ENCODE results near the gene F11.
"Not testable (repeated sequence)": the region's sequence is repeated elsewhere in the genome, so short reads cannot be mapped to it uniquely, and the experiment has no call there.

The F11 gene

DNA sequence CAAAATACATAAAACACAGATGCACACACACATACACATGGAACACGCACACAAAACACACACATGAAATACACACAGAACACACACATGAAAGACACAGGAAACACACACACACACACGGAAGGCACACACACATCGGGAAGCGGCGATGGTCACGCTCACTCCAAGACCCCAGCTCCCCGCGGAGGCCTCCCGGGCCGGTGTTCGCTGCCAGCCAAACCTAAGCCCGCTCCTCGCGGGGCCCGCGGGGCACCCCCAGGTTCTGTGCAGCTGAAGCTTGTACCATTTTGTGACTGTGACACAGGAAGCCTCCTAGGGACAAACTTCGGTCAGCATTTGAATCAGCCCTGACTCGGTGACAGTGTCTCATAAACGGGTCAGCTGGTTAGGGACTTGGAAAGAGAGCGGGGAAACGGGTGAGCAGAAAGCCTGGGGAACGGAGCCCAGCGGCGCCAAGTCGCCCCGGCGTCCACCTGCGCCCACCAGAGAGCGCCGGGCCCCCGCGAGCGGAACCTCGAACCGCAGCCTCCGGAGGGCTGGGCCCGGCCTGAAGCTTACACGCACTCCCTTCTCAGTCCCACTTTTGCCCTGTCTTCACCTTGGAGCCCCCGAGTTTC, 32.1 kb downstream of the F11 start:
- DNase-seq (ENCODE audit: low read depth), result no peak

DNA sequence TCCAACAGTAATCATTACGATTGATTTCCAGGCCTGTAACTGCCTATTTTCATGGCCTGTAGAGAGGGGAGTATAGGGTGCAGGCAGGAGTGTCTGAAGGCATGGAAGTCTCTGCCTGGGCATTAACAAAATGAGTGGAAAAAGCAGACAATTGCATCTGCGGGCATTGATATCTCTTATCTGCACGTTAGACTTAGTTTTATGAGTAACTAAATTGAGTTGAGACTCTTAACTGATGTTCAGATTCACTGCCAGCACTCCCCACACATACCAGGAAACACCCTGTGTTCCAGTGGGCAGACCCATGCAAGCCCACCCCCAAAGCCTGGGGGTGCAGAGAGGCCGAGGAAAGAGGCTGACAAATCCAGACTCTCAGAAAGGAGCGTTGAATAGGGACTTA, 33.3 kb downstream of the F11 start:
- DNase-seq (ENCODE audit: low read depth), result no peak

DNA sequence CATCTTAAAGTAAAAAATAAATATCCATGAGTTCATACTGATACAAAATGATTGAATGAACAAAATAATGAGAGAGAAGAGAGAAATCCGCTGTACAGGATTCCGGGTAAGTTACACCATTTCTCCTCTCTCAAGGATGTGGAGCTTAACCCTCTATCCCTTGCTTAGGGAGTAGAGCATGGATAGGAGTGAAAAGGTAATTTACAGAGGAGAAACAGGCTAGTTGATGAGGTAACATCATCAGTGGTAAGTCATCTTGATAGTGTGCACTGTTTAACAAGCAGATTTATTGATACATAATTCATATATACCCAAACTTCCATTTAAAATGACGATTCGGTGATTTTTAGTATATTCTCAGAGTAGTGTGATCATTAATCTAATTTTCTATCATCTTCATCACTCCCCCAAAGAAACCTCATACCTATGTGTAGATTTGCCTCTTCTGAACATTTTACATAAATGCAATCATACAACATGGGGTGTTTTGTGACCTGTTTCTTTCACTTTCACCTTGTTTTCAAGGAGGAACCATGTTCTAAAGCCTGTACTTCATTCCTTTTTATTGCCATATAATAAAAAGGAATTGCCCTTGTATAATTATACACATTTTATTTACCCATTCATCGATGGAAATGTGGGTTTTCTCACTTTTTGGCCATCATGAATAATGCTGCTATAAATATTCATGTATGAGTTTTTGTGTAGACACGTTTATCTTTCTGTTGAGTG, 34.8 kb downstream of the F11 start:
- DNase-seq (ENCODE audit: low read depth), result no peak

DNA sequence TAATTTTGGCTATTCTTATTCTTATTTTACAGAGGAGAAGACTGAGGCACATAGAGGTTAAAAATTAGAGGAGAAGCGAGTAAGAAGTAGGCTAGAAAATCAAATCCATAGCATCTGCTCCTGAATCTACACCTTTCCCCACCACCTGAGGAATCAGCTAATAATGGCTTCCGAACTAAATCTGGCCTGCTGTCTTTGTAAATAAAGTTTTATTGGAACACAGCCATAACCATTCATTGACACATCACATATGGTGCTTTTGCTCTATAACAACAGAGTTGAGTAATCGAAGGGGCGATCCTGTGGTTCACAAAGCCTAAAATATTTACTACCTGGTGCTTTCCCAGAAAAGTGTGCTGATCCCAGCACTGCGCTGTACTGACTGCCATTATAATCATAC, 38.2 kb downstream of the F11 start:
- no peak for DNase-seq (ENCODE audit: low read depth)

DNA sequence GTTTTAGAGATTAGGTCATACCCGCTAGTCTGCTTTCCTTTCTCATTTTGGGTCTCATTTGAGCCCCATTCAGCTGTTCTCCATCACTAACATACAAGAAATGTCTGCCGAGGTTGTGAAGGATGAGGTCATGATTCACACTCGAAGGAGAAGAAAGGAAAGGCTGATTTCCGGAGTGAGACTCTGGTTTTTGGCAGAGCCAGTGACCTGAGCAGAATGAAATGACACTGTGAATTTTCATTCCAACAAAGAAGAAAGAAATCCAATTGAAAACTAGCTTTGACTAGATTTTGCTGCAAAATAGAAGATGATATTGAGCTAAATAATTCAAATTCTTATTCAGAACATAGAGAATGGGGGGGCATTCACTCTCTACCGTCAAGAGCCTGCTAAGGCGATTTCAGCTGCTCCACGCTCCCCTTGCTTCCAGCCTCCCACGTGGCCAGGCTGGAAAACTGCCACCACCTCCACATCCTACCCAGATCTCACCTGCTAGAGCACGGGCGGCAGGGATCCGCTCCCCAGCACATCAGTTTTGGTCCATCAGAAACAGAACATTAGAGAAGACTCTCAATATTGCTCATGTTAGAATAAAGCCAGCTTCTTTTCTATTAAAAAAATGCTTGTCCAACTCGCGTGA, 39.0 kb downstream of the F11 start:
- no peak for DNase-seq (ENCODE audit: low read depth)

DNA sequence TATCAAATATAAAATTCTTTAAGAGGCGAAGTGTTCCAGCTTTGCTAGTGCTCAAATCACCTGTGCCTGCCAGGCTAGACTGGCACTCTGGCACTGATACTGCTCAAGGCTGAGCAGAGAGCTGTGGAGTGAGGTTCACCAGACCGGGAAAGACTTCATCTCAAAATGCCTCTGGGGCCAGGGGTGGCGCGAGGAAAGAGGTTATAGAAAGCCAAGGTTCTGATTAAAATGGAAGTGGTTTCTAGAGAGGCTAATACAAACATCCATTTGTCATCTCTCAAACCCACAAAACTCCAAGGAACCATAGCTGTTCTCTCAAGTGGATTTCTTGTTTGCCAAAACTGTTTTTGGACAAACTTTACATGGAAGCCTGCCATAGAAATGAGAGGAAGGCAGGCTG, 41.5 kb downstream of the F11 start:
- DNase-seq (ENCODE audit: low read depth), result no peak

DNA sequence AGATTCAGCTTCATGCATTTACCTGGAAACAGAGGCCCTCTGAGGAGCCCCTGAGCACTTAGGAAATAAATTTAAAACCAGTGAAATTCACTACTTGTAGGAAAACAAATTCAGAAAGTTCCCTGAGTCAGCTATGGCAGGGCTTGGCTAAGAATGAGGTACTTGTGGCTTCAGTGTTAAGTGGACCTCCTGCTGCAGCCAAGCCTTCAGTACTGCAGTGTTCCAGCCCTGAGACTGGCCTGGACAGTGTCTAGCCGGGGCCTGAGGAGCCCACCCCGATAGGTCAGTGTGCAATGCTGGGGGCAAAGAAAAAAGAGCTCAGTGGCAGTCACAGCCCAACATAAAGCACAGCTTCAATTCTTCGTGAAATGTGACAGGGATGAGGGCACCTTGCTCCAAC, 41.9 kb downstream of the F11 start:
- no peak for DNase-seq (ENCODE audit: low read depth)

DNA sequence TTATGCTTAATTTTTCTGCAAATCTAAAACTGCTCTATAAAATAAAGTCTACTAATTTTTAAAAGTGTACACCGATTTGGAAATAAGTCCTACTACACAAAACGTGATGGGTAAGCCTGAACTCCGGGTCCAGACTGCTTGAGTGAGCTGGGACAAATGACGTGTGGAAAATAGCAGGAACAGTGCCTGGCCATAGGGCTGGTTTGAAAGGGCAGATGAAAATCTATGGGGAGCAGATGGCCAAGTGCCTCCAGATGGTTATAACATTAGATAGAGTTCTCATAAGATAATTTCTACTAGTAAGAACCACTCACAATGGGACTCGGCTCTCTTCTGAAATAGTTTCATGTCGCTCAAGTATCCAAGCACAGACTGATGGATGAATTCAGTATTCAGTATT, 52.5 kb downstream of the F11 start:
- DNase-seq (ENCODE audit: low read depth), result no peak

DNA sequence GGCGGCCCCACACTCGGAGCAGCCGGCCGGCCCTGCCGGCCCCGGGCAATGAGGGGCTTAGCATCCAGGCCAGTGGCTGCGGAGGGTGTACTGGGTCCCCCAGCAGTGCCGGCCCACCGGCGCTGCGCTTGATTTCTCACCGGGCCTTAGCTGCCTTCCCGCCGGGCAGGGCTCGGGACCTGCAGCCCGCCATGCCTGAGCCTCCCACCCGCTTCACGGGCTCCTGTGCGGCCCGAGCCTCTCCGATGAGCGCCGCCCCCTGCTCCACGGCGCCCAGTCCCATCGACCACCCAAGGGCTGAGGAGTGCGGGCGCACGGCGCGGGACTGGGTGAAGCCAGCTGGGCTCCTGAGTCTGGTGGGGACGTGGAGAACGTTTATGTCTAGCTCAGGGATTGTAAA, 58.7 kb downstream of the F11 start:
- not testable (repeated sequence) for DNase-seq (ENCODE audit: low read depth)

DNA sequence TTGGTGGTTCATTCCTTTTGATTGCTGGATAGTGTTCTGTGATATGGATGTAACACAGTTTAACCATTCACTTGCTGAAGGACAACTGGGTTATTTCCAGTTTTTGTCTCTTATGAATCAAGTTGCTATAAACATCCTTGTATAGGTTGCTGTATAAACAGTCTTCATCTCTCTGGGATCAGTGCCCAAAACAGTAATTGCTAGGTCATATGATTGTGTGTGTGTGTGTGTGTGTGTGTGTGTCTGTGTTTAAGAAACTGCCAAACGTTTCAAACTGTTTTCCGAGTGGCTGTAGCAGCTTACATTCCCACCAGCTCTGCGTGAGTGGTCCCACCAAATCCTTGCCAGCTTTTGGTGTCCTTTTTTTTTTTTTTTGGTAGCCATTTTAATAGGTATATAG, 60.4 kb downstream of the F11 start:
- DNase-seq (ENCODE audit: low read depth), result no peak

DNA sequence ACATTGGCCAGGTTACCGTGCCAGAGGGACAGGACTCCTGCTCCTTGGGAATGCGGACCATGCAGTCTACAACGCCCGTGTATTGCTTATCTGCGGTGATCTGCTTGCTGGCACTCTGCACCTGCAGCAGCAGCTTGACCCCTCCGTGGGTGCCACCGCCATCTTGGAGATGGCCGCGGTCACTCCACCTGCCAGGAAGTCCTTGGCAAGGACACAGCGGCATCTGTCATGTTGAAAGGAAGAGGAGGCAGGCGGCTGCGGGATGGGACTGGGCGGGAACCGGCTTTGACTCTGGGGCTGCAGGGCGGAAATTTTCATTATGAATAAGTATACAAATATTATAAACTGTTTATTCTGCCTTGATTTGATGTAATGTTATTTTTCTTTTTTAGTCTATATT, 63.4 kb downstream of the F11 start:
- no peak for DNase-seq (ENCODE audit: low read depth)

DNA sequence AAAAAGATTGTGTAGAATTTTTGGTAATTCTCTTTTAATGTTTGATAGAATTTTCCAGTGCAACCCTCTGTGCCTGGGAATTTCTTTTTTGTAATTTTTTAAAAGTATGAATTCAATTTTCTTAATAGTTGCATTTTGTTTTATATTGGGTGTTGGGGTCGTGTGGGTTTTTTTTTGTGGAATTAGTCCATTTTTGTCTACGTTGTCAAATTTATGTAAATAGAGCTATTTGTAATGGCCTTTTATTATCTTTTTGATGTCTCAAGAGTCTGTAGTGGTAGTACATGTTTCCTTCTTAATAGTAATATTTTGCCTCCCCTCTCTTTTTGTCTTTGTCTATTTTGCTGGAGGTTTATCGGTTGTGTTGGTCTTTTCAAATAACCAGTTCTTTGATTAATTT, 64.4 kb downstream of the F11 start:
- no peak for DNase-seq (ENCODE audit: low read depth)

DNA sequence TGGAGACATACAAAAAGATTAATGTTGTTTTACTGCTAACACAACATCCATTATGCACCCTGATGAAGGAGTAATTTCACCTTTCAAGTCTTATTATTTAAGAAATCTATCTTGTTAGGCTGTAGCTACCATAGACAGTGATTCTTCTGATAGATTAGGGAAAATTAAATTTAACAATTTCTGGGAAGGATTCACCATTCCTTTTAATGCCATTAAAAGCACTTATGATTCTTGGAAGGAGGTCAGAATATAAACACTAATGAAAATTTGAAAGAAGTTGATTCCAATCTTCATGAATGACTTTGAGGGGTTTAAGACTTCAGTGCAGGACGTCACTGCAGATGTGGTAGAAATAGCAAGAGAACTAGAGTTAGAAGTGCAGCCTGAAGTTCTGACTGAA, 69.8 kb downstream of the F11 start:
- DNase-seq (ENCODE audit: low read depth), result no peak

All from CMK (cell line).